Renal pelvis (tissue), 4 donors: ENCODE results near the gene HAP1. TPM values are rescaled to one million over a fixed set of nuclear protein-coding genes. Genes with fewer than 3 reads are reported as not detected.

Experiments used
- DNase-seq: peaks from one replicate; pipeline ENCODE4 v3.0.0-alpha.2; 2013
- polyA plus RNA-seq, 3 donors: library from polyadenylated mRNA; unstranded; fragments of 120-200 nt; gene quantifications; one replicate each; pipeline ENCODE4 v1.2.1, GENCODE V29; 2013; ENCODE audit not compliant: insufficient read length in 3 of 3

The HAP1 gene
- polyA plus RNA-seq, 3 donors, result 1.2 to 1.5 (median 1.3) TPM

- DNase-seq, result no peak
Observed at GRCh38 chr17:41763327-41763726, 28.9 kb upstream of the HAP1 start.

DNA sequence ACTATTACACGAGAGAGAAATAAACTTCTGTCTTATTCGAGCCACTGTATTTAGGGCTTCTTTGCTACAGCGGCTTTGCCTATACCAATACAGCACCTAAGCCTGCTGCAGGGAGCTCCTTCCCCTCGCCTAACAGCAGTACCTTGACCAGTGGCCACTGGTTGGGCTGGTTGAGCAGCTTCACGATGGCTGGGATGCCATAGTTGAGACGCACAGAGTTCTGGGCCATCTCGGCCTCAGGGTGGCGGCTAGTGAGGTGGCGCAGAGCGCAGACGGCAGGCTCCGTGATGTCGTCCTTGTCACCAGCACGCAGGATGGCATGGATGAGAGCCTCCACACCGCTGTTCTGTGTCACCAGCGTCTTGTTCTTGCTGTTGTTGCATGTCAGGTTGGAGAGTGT is 28.4 kb upstream of the HAP1 start:
- no peak for DNase-seq

DNA sequence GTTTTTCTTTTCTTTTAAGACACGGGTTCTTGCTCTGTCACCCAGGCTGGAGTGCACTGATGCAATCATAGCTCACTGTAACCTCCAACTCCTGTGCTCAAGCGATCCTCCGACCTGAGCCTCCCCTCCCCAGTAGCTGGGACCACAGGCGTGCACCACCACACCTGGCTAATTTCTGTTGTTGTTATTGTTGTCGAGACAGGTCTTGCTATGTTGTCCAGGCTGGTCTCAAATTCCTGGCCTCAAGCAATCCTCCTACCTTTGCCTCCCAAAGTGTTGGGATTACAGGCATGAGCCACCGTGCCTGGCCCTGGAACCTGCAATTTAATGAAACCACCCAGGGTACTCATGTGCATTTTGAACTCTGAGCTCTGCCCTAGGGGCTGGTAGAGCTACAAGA is 27.9 kb upstream of the HAP1 start:
- DNase-seq, result no peak

GRCh38 chr17:41760878-41761277 is 26.4 kb upstream of the HAP1 start:
- no peak for DNase-seq

DNA sequence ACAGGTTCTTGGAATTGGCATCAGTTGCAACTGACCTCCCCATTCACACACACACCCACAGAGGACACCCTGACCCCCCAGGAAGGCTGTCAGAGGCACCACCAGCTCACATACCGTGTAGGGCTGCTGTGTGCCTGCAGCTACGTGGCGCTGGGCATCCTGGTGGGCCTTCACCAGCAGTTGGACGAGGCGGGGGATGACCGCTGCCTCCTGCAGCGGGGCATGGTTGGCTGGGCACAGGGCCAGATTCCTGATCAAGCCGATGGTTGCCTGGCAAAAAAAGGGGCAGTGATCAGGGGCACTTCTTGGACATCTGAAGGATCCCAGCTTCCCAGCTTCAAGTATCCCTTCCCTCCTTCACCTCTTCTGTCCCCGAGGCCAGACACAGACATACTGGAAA is 24.2 kb upstream of the HAP1 start:
- DNase-seq, result no peak

DNA sequence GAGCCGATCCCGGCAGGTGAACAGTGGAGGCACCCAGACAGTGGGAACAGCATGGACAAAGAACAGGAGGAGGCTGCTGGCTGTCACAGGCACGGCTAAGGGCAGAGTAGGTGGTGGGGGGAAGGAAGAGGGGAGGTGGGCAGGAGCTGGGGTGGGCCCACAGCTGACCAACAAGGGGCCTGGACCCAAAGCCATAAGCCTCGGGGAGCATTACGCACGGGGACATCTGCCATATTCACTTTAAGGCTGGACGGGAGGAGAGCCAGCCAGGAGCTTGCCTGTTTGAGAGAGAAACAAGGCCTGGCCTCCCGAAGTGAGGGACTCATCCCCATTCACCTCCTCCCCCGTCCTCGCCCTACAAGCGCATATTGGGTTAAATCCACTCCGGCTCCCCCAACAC is 19.6 kb upstream of the HAP1 start:
- no peak for DNase-seq

GRCh38 chr17:41751288-41751687 is 16.8 kb upstream of the HAP1 start:
- no peak for DNase-seq

DNA sequence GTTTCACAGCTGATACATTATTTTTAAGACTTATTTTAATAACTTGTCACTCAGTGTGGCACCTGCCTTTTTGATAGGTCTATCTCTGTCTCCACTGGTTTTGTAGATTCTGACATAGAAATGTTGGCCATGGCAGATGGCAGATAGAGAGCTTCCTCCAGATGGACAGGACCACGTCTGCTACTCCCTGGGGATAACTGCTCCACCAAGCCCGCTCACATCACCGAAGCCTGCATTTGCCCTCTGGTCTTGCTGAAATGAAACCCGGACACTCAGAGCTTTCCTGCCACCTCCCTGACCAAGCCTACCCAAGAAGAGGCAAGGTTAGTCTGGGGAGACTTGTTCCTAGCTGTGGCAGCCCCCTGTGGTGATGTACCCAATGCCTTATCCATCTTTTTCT is 16.4 kb upstream of the HAP1 start:
- DNase-seq, result no peak

- DNase-seq, result no peak
Observed at GRCh38 chr17:41748275-41748674, 13.8 kb upstream of the HAP1 start.

GRCh38 chr17:41741709-41742108 is 7.3 kb upstream of the HAP1 start:
- DNase-seq, result no peak

DNA sequence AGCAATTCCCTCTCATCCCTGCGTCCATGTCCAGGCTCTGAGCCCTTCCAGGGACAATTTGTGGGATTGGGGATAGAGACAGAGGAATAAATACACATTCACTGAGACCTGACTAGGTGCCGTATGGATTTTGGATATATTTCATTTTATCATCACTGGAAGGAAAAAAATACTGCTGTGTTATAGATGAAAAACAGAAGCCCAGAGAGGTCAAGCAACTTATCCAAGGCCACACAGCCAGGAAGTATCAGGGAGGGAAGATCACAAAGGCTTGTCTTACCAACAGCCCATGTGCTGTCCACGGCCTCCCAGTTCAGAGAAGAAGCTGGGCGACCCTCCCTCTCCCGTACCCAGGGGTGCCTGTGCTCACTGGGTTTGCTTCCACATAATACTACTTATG is 6.1 kb upstream of the HAP1 start:
- no peak for DNase-seq

DNA sequence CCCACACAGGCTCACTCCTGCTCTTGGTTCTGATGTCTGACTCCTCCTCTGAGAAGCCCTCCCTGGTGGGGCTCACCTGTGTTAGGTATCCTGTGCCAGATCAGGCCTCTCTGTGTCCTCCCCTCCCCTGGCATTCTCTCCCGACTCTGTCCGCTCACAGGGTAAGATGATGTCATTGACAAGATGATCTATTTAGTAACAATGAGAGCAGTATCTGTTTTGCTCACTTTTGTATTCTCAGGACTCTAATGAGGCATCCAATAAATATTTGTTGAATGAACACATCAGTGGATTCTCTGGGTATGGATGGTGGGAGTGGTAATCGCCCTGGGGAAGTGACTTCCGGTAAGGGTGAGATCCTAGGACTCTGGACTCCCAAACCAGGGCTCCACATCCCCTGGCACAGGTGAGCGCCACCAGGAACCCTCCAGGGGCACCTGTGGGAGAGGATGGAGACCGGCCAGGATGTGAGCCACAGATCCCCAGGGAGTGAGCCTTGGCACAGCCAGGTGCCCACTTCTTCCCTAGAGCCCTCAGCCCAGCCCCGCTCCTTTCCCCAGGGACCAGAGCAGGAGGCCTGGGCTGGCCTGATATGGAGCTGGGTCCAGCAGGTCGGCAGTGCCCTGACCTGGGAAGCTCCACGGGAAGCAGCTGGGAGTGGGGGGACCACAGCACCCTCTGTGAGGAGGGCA is 5.4 kb upstream of the HAP1 start:
- DNase-seq, result no peak

GRCh38 chr17:41738801-41739112 is 4.3 kb upstream of the HAP1 start:
- no peak for DNase-seq

- peak; percentile 82 for DNase-seq
Observed at GRCh38 chr17:41738077-41738800, 3.8 kb upstream of the HAP1 start.

- no peak for DNase-seq
Observed at GRCh38 chr17:41737680-41738023, 3.2 kb upstream of the HAP1 start.

GRCh38 chr17:41736983-41737679 is 2.7 kb upstream of the HAP1 start:
- DNase-seq, result no peak

- no peak for DNase-seq
Observed at GRCh38 chr17:41735744-41736143, 1.3 kb upstream of the HAP1 start.

GRCh38 chr17:41734949-41735313 is 488 bp upstream of the HAP1 start:
- DNase-seq, result peak; percentile 23

GRCh38 chr17:41733348-41734138 is 900 bp downstream of the HAP1 start:
- no peak for DNase-seq

DNA sequence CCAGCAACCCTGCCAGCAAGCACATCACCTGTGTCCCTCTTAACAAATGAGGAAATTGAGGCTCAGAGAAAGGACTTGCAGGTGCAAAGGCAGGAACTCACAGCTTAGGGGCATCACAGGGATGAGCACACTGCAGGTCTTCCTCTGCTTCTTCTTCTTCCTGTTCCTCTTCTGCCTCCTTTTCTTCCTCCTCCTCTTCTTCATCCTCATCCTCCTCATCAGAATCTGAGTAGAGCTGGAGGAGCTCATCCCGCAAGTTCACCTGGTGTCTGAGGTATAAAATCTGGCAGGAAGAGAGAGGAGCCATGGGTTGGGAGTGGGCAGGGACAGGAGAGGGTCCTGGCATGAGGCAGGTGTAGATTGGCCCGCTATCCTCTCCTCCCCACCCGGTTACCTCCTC is 2.6 kb downstream of the HAP1 start:
- no peak for DNase-seq

GRCh38 chr17:41730479-41730878 is 4.0 kb downstream of the HAP1 start:
- no peak for DNase-seq

GRCh38 chr17:41728056-41728455 is 6.4 kb downstream of the HAP1 start:
- DNase-seq, result no peak

- no peak for DNase-seq
Observed at GRCh38 chr17:41725134-41725533, 9.3 kb downstream of the HAP1 start.
